Left ventricle myocardium superior (tissue), 1 donor: ENCODE data around the gene RBPMS2. TPM values are rescaled to one million over a fixed set of nuclear protein-coding genes. Genes with fewer than 3 reads are reported as not detected.
A peak's percentile ranks its signal among the peaks of the same experiment; 100 is the strongest.
"Not testable (repeated sequence)": the region's sequence is repeated elsewhere in the genome, so short reads cannot be mapped to it uniquely, and the experiment has no call there.

ENCODE experiments used
- ATAC-seq: fragments of 200-7000 bp; cut with Tn5 transposase; one replicate; pipeline ENCODE4 v1.9.1; 2020; ENCODE audit warnings: mild to moderate bottlenecking, moderate library complexity
- DNase-seq: peaks from one replicate; pipeline ENCODE4 v3.0.0-alpha.2; 2020
- intact Hi-C: fragments of 100-400 bp; cut with micrococcal nuclease; formaldehyde crosslinking; loops from one replicate; pipeline ENCODE4 v1.11.0; 2022
- total RNA-seq: library from RNA; stranded (reverse); fragmentation: NEBNext Ultra II Directional; extraction: Animal tissue kit (Norgen Biotek cat#: 25700); gene quantifications from one replicate; pipeline ENCODE4 v1.2.1, GENCODE V29; 2021
- donor health status: DM: no; HTN: yes; CAD: no; lungs with severe emphysema.

The RBPMS2 gene
- total RNA-seq, 1 donor from 2014 or later, result 213 TPM

- intact Hi-C loops, result no loop called here
- no peak for DNase-seq
- ATAC-seq, result peak; percentile 65
Measured at GRCh38 chr15:64763021-64763420, 12.4 kb downstream of the RBPMS2 start.

GRCh38 chr15:64762546-64762945, 12.8 kb downstream of the RBPMS2 start:
- ATAC-seq, result peak; percentile 13
- DNase-seq, result no peak
- intact Hi-C loops, result no loop called here

GRCh38 chr15:64761156-64761555, 14.2 kb downstream of the RBPMS2 start:
- peak; percentile 25 for ATAC-seq
- DNase-seq, result no peak
- intact Hi-C loops, result no loop called here

GRCh38 chr15:64760056-64760455, 15.3 kb downstream of the RBPMS2 start:
- ATAC-seq (peak; percentile 3), DNase-seq (no peak)
- intact Hi-C loops, result no loop called here

GRCh38 chr15:64755427-64755940, 19.9 kb downstream of the RBPMS2 start:
- DNase-seq, result no peak
- intact Hi-C loops, result no loop called here
- ATAC-seq, result peak; percentile 30

- DNase-seq (no peak), ATAC-seq (peak; percentile 51)
- intact Hi-C loops, result no loop called here
Measured at GRCh38 chr15:64754663-64755426, 20.5 kb downstream of the RBPMS2 start.

GRCh38 chr15:64753480-64754185, 21.8 kb downstream of the RBPMS2 start:
- DNase-seq, result no peak
- intact Hi-C loops, result no loop called here
- no peak for ATAC-seq

GRCh38 chr15:64751464-64751863, 23.9 kb downstream of the RBPMS2 start:
- intact Hi-C loops, result no loop called here
- no peak for ATAC-seq

GRCh38 chr15:64749999-64750657, 25.3 kb downstream of the RBPMS2 start:
- intact Hi-C loops, result no loop called here
- DNase-seq (peak; percentile 56), ATAC-seq (peak; percentile 66)

More at GRCh38 chr15:64751464-64751863, 23.9 kb downstream of the RBPMS2 start:
- DNase-seq, result no peak

GRCh38 chr15:64749167-64749566, 26.2 kb downstream of the RBPMS2 start:
- DNase-seq, result no peak
- intact Hi-C loops, result no loop called here
- ATAC-seq, result peak; percentile 68

GRCh38 chr15:64748251-64748650, 27.1 kb downstream of the RBPMS2 start:
- ATAC-seq (no peak), DNase-seq (no peak)
- intact Hi-C loops, result no loop called here

- intact Hi-C loops, result no loop called here
- DNase-seq, result peak; percentile 58
- ATAC-seq, result peak; percentile 33
Measured at GRCh38 chr15:64747578-64747977, 27.8 kb downstream of the RBPMS2 start.

- no peak for ATAC-seq
Measured at GRCh38 chr15:64746921-64747320, 28.5 kb downstream of the RBPMS2 start.

GRCh38 chr15:64746356-64746755, 29.0 kb downstream of the RBPMS2 start:
- no peak for DNase-seq
- no peak for ATAC-seq
- intact Hi-C loops, result no loop called here

More at GRCh38 chr15:64746921-64747320, 28.5 kb downstream of the RBPMS2 start:
- no peak for DNase-seq
- intact Hi-C loops, result no loop called here

- ATAC-seq, result no peak
- no peak for DNase-seq
- intact Hi-C loops, result loop anchor here (5.0 kb wide), 1 partner anchor 69 kb away; no protein-coding TSS in a partner anchor
Measured at GRCh38 chr15:64743691-64744090, 31.7 kb downstream of the RBPMS2 start.

- DNase-seq (no peak), ATAC-seq (no peak)
- intact Hi-C loops, result loop anchor here (5.0 kb wide), 1 partner anchor 69 kb away; no protein-coding TSS in a partner anchor
Measured at GRCh38 chr15:64742921-64743320, 32.5 kb downstream of the RBPMS2 start.

- ATAC-seq, result peak; percentile 34
- intact Hi-C loops, result loop anchor here (5.0 kb wide), 1 partner anchor 70 kb away; no protein-coding TSS in a partner anchor
- peak; percentile 55 for DNase-seq
Measured at GRCh38 chr15:64742385-64742784, 33.0 kb downstream of the RBPMS2 start.

- DNase-seq, ATAC-seq: not testable (repeated sequence)
- intact Hi-C loops, result loop anchor here (5.0 kb wide), 1 partner anchor 71 kb away; no protein-coding TSS in a partner anchor
Measured at GRCh38 chr15:64741708-64742107, 33.7 kb downstream of the RBPMS2 start.
